Measurements from ENCODE around the gene LTK.

- TF ChIP-seq CTCF (IDR thresholded peaks at IDR 0.05) (no peak), EZH2 (IDR thresholded peaks at IDR 0.05) (no peak), EZH2phosphoT487 (IDR thresholded peaks at IDR 0.05) (no peak)
Observed at GRCh38 chr15:41493902-41494189, 19.8 kb downstream of the LTK start.
